ENCODE results near the gene OR4N2.
"Not testable (repeated sequence)": the region's sequence is repeated elsewhere in the genome, so short reads cannot be mapped to it uniquely, and the experiment has no call there.

The OR4N2 gene

DNA sequence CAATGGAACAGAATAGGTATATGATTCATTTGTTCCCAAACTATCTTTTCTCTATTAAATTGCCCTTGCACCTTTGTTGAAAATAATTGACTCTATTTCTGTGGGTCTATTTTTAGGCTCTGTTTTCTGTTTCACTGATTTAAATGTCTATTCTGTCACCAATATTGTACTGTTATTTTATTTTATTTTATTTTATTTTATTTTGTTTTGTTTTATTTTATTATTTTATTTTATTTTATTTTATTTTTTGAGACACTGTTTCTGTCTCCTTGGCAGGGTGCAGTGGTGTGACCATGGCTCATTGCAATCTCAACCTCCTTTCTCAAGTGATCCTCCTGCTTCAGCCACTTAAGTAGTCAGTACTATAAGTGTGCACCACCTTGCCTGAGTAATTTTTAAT, 34.9 kb downstream of the OR4N2 start:
- DNase-seq, result no peak

DNA sequence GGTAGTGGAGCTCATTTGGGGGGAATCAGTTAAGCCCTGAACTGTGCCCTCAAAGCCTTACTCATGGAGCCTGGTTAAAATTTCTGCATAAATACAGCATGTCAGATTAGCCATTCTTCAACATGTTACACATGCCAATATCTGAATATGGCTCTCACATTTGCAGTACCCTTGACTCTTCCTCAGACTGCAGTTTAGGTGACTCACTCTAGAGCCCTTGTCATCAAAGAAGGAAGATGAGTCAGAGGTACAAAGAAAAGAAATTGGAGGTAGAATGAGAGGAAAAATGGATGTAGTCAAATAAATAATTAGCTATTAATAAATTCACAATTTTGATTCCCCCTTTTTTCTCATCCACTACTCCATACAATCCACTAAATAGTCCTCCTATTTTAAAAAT, 47.8 kb downstream of the OR4N2 start:
- DNase-seq, result no peak

- DNase-seq, result not testable (repeated sequence)
Measured at GRCh38 chr14:19866061-19866669, 62.6 kb downstream of the OR4N2 start.

DNA sequence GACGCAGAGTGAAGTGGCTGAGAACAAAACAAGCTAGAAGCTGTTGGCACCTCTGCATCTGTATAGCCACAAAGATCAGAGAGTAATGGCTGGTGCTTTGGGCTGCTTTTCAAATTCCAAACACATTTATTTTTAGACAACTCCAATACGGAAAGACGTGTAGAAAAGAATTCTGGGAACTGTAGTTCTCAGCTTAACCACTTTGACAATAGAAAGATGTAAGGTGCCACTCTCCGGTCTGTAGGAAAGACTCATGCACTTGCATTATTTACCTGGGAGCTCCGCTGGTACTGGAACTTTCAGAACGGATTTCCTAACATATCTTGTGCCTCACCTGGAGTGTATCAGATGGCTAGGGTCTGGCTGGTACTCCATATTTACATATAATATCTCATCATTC, 69.6 kb downstream of the OR4N2 start:
- no peak for DNase-seq

DNA sequence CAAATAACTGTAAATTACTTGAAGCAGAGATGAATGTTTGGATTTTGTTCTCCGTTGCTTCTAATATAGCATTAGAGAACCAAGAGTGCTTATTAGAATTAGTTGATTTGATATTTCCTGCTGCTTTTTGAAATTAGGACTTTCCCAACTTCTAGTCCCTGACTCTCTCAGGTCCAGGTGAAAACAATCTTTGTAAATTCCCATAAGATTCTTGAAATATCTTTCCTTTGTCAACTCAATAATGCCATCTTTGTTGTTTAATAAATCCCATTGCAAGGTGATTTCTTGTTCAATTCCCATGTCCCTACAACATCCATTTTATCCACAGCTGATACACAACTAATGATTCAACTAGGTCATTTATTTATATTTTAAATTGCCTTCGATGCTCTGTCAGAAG, 71.3 kb downstream of the OR4N2 start, which contains the start of gene OR4K2:
Gene OR4K2, plus strand, starts transcription at position 301 of the 400 bp plus-strand sequence. CDS start 1,126 bp downstream, outside the sequence.
- no peak for DNase-seq

DNA sequence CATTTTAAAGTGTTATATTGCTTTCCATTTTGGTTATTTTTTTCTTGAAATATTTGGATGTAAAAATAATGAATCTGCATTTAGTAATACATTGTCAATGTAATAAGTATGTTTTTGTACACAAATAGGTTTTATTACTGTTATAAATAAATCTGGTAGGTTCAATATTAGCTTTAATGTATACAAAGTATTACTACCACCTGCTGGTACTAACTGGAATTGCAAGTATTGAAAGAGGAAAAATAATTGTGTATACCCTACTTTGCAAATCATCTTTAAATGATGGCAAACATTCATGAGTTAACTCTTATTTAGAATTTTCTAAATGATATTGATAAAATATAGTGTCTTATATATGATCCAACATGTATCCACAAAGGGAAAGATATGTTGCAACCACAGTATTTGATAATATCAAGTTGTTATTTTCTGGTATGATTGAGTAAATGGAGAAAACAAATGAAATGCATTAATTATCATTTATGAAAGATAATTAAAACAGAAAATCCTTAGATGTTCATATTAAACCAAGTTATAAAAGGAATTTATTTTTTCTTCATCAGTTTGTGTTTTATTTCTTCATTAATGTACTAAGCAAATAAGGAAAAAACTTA, 74.6 kb downstream of the OR4N2 start:
- no peak for DNase-seq
